Measurements from ENCODE around the gene MED20. TPM values are rescaled to one million over a fixed set of nuclear protein-coding genes. Genes with fewer than 3 reads are reported as not detected.

MED20 gene
- 31.4 and 33.1 TPM in 2 replicates for total RNA-seq

GRCh38 chr6:41920921-41921711 lies at the start of gene MED20, which contains the start of gene BYSL:
MED20 (minus strand) TSS chr6:41921139; CDS start chr6:41921018, 121 bp downstream.
BYSL (plus strand) TSS chr6:41921499; CDS start chr6:41921563, 64 bp downstream.

GRCh38 chr6:41941280-41942066 lies 20.5 kb upstream of the MED20 start, which contains the start of gene CCND3:
CCND3 (minus strand) TSS chr6:41941808; CDS start chr6:41941649, 159 bp downstream.

GRCh38 chr6:41895300-41896233 lies 25.4 kb downstream of the MED20 start, which contains the start of gene USP49:
USP49 (minus strand) TSS chr6:41895375; CDS start chr6:41806983, 88,392 bp downstream.

Other genes starting within 250 kb of the MED20 start
- gene TFEB, start 185.5 kb downstream of the MED20 start, total RNA-seq, result 2.6 and 7.8 TPM in 2 replicates
- not detected in 2 replicates for gene PGC, start 173.7 kb downstream of the MED20 start, total RNA-seq
- 1.7 and 2.8 TPM in 2 replicates for gene FRS3, start 141.2 kb downstream of the MED20 start, total RNA-seq
- gene PRICKLE4, start 140.4 kb downstream of the MED20 start, total RNA-seq, result 0.83 TPM in 1 of 2 replicates, not detected in the other
- gene TOMM6, start 133.4 kb downstream of the MED20 start, total RNA-seq, result 51.8 and 89.4 TPM in 2 replicates
- 2.2 and 5.5 TPM in 2 replicates for gene USP49, start 25.8 kb downstream of the MED20 start, total RNA-seq
- 9.5 and 11.1 TPM in 2 replicates for gene BYSL, start 360 bp upstream of the MED20 start, total RNA-seq
- gene CCND3, start 20.7 kb upstream of the MED20 start, total RNA-seq, result 13.8 and 18.2 TPM in 2 replicates
- 14.4 and 14.7 TPM in 2 replicates for gene TAF8, start 129.4 kb upstream of the MED20 start, total RNA-seq
- 0.29 and 0.99 TPM in 2 replicates for gene C6orf132, start 221.5 kb upstream of the MED20 start, total RNA-seq

Data from smooth muscle cell of trachea (primary cell).